ENCODE data around the gene FBN1. TPM values are rescaled to one million over a fixed set of nuclear protein-coding genes. Genes with fewer than 3 reads are reported as not detected.

Gene FBN1
- total RNA-seq, 1 donor from 2014 or later: 12.6 TPM

DNA sequence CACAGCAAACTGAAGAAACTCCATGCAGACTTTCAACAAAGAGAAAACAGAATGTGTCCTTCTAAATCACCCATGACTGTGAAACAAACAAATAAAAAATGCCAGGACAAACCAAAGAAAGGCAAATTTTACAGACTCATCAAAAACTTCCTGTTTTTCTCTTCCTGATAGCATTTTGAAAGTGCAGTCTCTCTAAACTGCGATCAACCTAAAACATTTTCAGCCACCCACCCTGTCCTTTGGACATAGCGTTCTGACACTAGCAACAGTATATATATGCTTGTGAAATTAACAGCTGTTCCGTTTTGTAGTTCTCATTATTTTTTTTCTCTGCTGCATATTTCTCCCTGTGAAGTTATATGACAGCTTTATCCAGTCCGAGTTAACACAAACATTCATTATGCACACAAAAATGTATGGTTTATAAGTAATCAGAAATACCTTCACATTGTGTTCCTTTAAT, 151.7 kb downstream of the FBN1 start:
- TF ChIP-seq CTCF (IDR thresholded peaks at IDR 0.05; ENCODE audit: partially characterized antibody, unreplicated experiment): no peak
- H3K4me1 Mint-ChIP-seq (ENCODE audit: low read depth, unreplicated experiment): no peaks in the 10 kb centered on the region
- no peak overlapping the region for H3K27ac Mint-ChIP-seq (ENCODE audit: unreplicated experiment)

DNA sequence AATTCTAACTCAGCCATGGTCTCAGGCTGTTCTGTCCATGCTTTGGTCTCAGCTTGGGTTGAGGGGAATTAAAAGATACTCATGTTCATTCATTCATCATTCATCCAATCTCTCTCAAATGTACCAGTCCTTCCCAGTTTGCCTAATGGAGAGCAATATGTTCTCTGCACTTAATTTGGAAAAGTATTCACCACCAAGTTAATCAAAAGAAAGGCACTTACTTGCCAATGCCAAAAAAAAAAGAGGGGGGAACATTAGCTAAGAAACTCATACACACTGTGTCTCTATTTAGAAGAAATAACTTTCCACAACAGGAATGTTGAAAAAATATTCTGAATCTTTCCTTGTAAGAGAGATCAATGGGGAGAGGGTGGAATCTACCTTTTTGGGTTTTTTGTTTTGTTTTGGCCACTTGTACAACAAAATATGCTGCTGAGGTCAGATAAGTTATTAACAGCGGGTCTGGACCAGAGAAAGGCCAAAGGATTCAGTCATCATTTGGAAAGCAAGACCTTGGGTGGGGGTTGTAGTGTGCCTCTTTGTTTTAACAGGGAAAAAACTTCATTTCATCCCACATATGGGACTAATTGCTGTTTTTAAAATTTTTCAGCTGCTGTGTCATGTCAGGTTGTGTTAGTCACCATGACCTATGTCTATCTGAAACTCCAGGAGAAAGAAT, 152.3 kb downstream of the FBN1 start:
- DNase-seq: no peak
- no peak overlapping the region for H3K27ac Mint-ChIP-seq (ENCODE audit: unreplicated experiment)
- no peak for TF ChIP-seq CTCF (IDR thresholded peaks at IDR 0.05; ENCODE audit: partially characterized antibody, unreplicated experiment)
- H3K27me3 Mint-ChIP-seq (ENCODE audit: unreplicated experiment): no peaks in the 10 kb centered on the region
- H3K36me3 Mint-ChIP-seq (ENCODE audit: unreplicated experiment): no peaks in the 10 kb centered on the region
- no peak overlapping the region for H3K4me3 Mint-ChIP-seq (ENCODE audit: unreplicated experiment)
- H3K4me1 Mint-ChIP-seq (ENCODE audit: low read depth, unreplicated experiment): no peaks in the 10 kb centered on the region
- no peaks in the 10 kb centered on the region for H3K9me3 Mint-ChIP-seq (ENCODE audit: unreplicated experiment)

More for the DNA sequence above, 151.7 kb downstream of the FBN1 start:
- no peaks in the 10 kb centered on the region for H3K9me3 Mint-ChIP-seq (ENCODE audit: unreplicated experiment)
- no peak overlapping the region for H3K4me3 Mint-ChIP-seq (ENCODE audit: unreplicated experiment)
- no peaks in the 10 kb centered on the region for H3K27me3 Mint-ChIP-seq (ENCODE audit: unreplicated experiment)
- H3K36me3 Mint-ChIP-seq (ENCODE audit: unreplicated experiment): no peaks in the 10 kb centered on the region
- DNase-seq: no peak

- Mint-ChIP-seq H3K27me3 (ENCODE audit: unreplicated experiment) (no peaks in the 10 kb centered on the region), H3K36me3 (ENCODE audit: unreplicated experiment) (no peaks in the 10 kb centered on the region), H3K9me3 (ENCODE audit: unreplicated experiment) (no peaks in the 10 kb centered on the region), H3K4me3 (ENCODE audit: unreplicated experiment) (no peak overlapping the region), H3K27ac (ENCODE audit: unreplicated experiment) (no peak overlapping the region), H3K4me1 (ENCODE audit: low read depth, unreplicated experiment) (no peaks in the 10 kb centered on the region)
- no peak for DNase-seq
- no peak for TF ChIP-seq CTCF (IDR thresholded peaks at IDR 0.05; ENCODE audit: partially characterized antibody, unreplicated experiment)
These were observed 159.3 kb downstream of the FBN1 start for GRCh38 chr15:48486228-48486627.

DNA sequence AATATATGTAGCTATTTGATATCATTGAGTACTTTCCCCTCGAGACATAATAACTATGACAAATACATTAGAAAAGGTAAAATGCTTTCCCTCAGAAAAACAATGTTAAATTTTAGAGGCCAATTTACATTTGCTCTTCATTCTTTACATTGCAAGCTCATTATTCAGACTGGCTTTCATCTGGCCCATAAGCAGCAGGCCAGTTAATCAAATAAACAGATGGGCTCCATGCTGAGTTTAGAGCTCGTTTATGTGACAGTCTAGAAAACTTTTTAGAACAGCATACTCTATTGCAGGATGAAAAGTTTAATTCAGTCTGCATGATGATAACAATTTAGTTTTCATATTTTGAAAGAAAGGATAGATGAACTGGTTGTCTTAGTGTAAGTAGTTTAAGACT, 163.7 kb downstream of the FBN1 start:
- H3K27me3 Mint-ChIP-seq (ENCODE audit: unreplicated experiment): no peaks in the 10 kb centered on the region
- no peak overlapping the region for H3K27ac Mint-ChIP-seq (ENCODE audit: unreplicated experiment)
- no peak for DNase-seq
- no peak overlapping the region for H3K4me3 Mint-ChIP-seq (ENCODE audit: unreplicated experiment)
- no peaks in the 10 kb centered on the region for H3K9me3 Mint-ChIP-seq (ENCODE audit: unreplicated experiment)
- no peak for TF ChIP-seq CTCF (IDR thresholded peaks at IDR 0.05; ENCODE audit: partially characterized antibody, unreplicated experiment)
- no peaks in the 10 kb centered on the region for H3K36me3 Mint-ChIP-seq (ENCODE audit: unreplicated experiment)
- peaks cover 3% of the 10 kb centered on the region for H3K4me1 Mint-ChIP-seq (ENCODE audit: low read depth, unreplicated experiment)

GRCh38 chr15:48479751-48480150, 165.8 kb downstream of the FBN1 start:
- no peaks in the 10 kb centered on the region for H3K36me3 Mint-ChIP-seq (ENCODE audit: unreplicated experiment)
- no peak overlapping the region for H3K4me3 Mint-ChIP-seq (ENCODE audit: unreplicated experiment)
- no peak for DNase-seq
- H3K4me1 Mint-ChIP-seq (ENCODE audit: low read depth, unreplicated experiment): peaks cover 3% of the 10 kb centered on the region
- TF ChIP-seq CTCF (IDR thresholded peaks at IDR 0.05; ENCODE audit: partially characterized antibody, unreplicated experiment): no peak
- no peaks in the 10 kb centered on the region for H3K9me3 Mint-ChIP-seq (ENCODE audit: unreplicated experiment)
- H3K27ac Mint-ChIP-seq (ENCODE audit: unreplicated experiment): no peak overlapping the region
- no peaks in the 10 kb centered on the region for H3K27me3 Mint-ChIP-seq (ENCODE audit: unreplicated experiment)
